Stromal cell of bone marrow (primary cell): ENCODE results near the gene SLC1A5.

Experiments
- DNase-seq: peaks from one replicate; pipeline ENCODE4 v3.0.0-alpha.2; 2012; ENCODE audit warnings: low read depth

SLC1A5 gene

GRCh38 chr19:46725036-46725820 lies 63.2 kb downstream of the SLC1A5 start:
- DNase-seq: no peak
